Measurements from ENCODE around the gene TSPAN13.

DNA sequence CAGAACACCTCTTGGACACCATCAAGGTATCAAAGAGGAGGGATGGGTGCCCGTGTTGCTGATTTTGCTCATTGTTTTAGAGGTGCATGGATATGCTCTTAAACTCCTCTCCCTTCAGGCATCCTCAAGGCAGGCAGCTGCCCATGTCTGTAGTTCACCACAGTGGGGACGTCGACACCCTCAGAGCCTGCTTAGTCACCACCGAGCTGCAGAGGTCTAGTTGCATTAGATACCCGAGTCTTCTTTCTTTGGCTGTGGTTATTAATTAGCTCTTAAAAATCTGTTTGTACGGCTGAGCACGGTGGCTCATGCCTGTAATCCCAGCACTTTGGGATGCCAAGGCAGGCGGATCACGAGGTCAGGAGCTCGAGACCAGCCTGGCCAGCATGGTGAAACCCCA lies 24.7 kb upstream of the TSPAN13 start:
- TF ChIP-seq CTCF (IDR thresholded peaks at IDR 0.05; ENCODE audit: low read depth, low read length, poor library complexity, severe bottlenecking) (no peak), EZH2phosphoT487 (IDR thresholded peaks at IDR 0.05; ENCODE audit: borderline replicate concordance, low read length) (no peak)

Measured in DOHH2 (cell line).